ENCODE data around the gene PTPRN2. TPM values are rescaled to one million over a fixed set of nuclear protein-coding genes. Genes with fewer than 3 reads are reported as not detected.
"Not testable (repeated sequence)": the region's sequence is repeated elsewhere in the genome, so short reads cannot be mapped to it uniquely, and the experiment has no call there.

PTPRN2 gene
- polyA plus RNA-seq, 1 donor = 1.7 TPM

DNA sequence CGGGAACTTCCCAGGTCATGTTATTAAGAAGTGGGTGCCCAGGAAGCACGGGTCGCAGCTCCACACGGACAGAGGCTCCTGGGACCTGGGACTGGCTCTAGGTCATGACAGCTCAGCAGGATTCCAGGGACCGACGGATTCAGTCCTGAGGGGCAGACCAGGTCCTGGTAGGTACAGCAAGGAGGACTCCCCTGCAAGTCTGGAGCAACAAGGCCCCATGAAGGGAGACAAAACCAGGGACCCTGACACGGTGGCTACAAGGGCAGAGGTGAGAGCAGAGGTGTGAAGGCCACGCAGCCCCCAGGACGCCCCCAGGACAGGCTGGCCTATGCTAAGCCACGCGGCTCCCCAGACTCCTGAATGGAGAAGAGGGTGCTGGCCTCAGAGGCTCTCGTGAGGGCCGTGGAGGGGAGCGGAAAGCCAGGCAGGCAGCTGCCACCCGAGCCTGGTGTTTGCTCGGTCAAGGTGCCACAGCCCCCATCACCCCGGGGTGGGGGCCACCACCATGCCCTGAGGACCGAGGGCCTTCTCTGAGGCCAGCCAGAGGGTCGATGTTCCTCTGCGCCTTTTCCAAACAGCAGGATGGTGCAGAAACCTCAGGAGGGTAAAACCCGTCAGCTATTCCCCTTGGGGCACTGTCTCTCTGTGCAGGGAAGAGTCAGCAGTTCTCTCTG lies 348.9 kb downstream of the PTPRN2 start:
- DNase-seq (ENCODE audit: low read depth) = no peak

DNA sequence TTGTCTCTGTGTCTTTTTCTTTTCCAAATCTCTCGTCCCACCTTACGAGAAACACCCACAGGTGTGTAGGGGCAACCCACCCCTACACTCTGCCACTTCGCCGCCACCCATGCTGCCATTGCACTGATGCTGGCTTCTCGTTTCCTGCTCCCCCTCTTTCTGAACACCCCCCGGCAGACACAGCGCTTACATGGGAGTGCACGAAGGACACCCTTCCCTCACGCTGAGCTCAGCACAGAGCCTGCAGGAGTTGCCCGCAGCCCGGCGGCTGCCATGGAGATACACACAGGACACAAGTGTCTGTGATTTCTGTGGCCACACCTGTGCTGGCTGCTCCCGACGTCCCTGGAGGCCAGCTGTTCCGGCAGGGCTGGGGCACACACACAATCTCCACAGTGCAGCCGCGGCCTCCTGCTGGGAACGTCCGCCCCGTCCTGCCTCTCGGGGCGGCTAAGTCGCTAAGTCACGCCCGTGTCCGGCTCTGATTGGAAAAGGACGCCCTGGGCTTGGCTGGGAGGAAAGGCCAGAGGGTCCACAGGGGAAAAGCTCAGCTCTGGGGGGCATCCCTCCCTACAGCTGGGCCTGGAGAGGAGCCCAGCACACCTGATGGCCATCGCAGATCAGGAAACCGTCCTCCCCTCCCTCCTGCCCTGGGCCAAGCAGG lies 349.8 kb downstream of the PTPRN2 start:
- no peak for DNase-seq (ENCODE audit: low read depth)

DNA sequence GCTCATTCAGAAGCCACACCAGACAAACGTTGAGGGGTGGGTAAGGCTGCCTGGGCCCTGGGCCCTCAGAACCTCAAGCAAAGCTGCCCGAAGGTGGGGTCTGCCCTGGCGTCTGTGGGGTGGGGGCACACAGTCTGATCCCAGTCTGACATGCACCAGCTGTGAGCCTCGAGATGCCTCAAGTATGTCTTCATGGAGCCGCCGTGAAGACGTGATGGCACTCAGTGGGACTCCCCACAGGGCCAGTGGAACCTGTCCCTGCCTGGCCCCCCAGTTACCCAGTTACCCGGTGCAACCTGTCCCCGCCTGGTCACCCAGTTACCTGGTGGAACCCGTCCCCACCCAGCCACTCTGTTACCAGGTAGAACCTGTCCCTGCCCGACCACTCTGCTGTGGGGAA lies 351.2 kb downstream of the PTPRN2 start:
- DNase-seq (ENCODE audit: low read depth) = no peak

DNA sequence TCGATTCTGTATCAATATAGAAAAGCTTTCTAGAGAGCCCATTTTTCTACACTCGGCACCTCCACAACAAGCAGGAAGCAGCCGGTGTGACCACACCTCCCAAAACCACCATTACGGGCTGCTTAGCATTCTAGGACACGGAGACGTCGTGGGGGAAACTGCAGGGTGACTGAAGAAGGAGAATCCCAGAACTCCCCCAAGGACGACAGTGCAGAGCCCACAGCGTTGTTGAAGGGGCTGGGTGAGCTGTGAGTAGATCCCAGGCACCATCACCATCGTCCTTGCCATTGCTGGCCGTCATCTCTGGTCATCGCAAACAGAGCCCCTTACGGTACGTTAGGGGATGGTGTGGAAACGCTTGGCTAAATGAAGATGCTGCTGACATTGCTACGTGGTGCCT lies 351.8 kb downstream of the PTPRN2 start:
- no peak for DNase-seq (ENCODE audit: low read depth)

DNA sequence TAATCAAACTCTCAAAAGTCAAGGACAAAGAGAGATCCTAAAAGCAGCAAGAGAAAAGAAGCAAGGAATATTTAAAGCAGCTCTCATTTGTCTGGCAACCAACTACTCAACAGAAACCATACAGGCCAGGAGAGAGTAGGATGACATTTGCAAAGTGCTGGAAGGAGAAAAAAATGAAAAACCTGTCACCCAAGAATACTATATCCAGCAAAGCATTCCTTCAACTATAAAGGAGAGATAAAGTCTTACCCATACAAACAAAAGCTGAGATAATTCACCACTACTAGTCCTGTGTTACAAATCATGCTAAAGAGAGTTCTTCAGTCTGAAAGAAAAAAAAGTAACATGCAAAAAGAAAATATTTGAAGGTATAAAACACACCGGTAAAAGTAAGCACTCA lies 357.7 kb downstream of the PTPRN2 start:
- no peak for DNase-seq (ENCODE audit: low read depth)

DNA sequence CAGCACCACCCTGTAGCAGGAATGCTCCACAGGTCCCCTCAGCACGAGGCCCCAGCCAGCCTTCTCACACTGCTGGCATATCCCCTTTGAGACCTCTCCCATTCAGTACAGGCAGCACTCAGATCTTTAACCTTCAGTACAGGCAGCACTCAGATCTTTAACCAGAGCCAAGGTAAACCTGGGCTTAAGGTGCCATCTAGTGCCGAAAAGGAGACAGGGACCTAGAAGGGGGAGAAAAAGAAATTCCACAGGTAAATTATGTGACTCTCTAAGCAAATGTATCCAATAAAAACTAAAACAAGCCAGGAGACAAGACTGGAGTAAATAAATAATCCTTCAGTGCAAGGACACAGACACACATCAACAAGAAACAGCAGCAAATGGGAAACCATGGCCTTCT lies 358.6 kb downstream of the PTPRN2 start:
- DNase-seq (ENCODE audit: low read depth) = no peak

DNA sequence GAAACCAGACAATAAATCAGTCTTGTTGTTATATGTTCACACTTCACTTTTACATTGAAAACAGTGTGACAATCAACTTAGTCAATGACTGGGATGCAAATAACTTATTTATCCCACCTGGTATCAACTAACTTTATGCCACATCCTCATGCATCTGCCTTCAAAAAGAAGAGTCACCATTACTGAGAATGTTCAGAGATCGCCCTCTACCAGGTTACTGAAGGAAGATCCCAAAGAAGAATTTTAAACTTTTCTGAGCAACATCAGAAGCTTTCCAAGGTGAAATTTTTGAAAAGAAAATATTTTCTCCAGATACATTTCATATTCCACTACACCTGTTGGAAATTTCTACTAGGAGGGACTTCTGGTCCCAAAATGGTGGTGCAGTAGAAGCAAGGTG lies 359.5 kb downstream of the PTPRN2 start:
- DNase-seq (ENCODE audit: low read depth) = no peak

DNA sequence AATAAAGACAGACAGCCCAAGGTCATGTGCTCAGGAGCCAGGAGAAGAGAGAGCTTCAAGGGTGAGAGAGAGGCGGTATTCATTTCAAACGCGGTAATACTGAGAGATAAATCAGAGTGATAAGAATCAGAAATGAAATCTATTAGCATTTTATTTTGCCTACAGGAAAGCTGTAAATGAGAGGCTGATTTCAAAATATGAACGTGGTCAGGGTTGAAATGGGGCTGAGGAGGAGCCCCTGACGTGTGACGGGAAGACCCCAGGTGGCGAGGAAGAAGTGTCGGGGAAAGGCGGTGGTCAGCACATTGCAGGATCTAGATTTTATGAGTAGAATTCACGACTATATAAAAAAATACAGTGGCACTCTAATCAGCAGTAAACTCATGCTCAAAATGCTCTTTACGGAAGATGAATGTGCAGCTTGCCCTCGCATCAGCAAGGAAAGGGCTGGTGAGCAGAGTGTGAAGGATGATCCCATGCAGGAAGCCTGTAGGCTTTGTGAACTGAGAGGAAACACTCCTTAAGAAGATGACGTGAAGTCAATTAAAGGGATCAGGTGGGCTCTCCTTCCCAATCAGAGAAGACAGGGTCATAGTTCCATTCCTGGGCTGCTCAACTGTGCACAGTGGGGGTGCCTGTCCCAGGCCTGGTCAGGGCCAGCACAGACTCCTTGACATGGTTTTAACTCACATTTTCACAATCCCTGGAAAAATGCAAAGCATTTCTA lies 360.2 kb downstream of the PTPRN2 start:
- no peak for DNase-seq (ENCODE audit: low read depth)

DNA sequence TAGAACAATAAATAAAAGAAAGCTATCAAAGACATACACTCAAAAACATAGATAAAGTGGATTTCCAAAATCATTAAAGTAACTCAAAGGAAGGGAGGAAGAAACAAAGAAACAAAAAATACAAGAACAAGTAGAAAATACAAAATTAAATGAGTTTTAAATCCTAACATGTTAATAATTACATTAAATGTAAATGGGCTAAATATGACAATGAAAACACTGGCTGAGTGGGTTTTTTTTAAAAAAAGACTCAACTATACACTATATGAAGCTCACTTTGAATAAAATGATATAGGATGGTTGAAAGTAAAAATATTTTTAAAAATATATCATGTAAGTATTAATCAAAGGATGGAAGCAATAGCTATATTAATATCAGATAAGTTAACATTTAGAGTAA lies 371.4 kb downstream of the PTPRN2 start:
- DNase-seq (ENCODE audit: low read depth) = no peak

DNA sequence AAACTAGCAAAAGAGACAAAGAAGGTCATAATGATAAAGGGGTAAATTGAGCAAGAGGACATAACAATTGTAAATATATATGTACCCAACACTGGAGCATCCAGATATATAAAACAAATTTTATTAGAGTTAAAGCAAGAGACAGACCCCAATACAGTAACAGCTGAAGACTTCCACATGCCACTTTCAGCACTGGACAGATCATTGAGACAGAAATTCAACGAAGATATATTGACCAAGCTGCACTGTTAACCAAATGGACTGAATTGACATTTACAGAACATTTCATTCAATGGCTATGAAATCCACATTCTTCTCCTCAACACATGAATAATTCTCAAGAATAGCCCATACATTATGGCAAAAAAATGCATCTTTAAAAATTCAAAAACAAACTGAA lies 378.2 kb downstream of the PTPRN2 start:
- DNase-seq (ENCODE audit: low read depth) = no peak

DNA sequence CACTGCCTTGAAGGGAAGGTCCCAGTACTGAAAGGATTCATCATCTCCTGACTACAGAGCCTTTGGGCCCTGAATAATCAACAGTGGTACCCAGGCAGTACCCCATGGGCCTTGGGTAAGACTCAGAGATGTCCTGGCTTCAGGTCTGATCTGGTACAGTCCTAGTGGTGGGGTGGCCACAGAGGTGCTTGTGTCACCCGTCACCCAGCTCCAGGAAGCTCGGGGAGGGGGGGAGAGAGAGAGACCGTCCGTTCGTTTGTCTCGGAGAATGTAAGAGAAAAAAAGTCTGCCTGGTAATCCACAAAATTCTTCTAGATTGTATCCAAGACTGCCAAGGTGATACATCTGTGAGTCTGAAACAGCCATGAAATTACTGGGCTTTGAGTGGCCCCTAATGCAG lies 381.3 kb downstream of the PTPRN2 start:
- no peak for DNase-seq (ENCODE audit: low read depth)

DNA sequence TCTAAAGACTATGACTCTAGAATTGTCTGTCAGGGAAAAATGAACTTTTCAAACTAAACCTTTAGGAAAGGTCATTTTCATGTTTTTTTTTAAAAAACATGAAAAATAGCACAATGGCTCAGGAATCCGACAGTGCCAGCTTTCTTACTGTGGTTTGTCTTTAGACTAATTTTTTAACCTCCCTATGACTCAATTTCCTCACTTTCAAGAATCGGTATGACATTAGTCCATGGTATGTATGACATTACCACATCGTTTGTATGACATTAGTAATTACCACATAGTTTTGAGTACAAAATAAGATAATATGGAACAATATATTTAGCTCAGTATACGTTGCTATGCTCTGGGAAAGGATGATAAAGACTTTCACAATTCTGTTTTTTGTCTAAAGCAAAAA lies 383.2 kb downstream of the PTPRN2 start:
- DNase-seq (ENCODE audit: low read depth) = no peak

DNA sequence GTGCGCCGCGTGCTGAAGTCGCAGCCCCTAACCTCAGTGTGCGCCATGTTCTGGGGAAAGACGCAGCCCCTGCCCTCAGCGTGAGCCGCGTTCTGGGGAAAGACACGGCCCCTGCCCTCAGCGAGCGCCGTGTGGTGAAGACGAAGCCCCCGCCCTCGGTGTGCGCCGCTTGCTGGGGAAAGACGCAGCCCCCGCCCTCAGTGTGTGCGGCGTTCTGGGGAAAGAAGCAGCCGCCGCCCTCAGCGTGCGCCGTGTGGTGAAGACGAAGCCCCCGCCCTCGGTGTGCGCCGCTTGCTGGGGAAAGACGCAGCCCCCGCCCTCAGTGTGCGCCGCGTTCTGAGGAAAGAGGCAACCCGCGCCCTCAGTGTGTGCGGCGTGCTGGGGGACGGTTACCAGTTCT lies 383.7 kb downstream of the PTPRN2 start:
- DNase-seq (ENCODE audit: low read depth) = not testable (repeated sequence)

DNA sequence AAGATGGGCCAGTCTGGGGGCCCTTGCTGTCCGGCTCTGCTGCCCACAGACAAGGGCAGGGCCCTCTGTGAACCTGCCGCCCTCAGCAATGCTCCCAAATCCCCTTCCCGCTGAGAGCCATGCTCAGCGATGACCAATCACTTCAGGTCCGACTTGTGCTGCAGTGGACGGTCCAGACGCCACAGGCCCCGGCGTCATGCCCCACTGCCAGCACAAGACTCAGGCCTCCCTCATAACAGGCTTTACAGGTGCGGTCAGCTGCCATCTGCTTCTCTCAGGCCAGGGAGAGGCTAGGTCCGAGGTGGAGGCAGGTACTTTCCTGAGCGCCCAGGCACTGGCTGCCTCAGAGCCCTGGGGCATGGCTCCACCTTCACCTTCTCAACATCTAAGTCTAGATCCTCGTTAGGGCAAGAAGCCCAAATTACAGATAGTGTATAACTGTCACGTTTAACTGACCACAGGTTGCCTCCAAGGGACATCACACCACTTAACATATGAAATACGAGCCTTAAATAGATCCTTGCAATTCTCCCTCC lies 393.2 kb downstream of the PTPRN2 start:
- DNase-seq (ENCODE audit: low read depth) = no peak

DNA sequence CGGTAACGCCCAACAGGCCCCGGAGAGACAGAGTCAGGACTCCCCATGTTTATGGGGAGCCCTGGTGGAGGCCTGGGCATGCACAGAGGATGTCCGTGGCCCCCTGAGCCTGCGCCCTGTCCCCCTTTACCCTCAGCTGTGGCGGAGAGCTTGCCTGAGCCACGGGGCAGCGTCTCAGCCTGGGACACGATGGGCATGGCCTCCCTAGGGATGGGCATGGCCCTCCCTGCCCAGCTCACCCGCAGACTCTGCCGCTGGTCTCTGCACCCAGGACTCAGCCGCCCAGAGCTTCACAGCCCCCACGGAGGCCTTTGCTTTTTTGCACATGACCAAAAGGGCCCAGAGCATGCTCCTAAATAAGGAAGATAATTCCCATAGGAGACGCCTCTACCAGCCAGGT lies 394.2 kb downstream of the PTPRN2 start:
- no peak for DNase-seq (ENCODE audit: low read depth)

DNA sequence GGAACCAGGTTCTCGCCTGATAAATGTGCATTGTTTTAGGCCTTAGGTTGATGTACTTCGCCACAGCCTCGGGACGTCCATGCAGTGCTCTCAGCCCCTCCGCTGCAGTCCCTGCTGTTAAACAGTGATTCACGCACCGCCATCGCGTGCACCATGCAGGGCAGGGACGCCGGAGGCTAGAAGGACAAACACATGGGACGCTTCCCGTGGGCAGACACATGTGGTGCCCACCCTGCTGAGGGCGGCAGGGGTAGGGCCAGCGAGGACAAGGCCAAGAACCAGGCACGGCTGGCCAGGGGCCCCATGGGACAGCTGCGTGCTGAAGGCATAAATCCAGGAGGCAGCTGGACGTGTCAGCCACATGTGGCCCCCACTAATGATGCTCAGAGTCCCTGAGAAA lies 394.7 kb downstream of the PTPRN2 start:
- DNase-seq (ENCODE audit: low read depth) = no peak

DNA sequence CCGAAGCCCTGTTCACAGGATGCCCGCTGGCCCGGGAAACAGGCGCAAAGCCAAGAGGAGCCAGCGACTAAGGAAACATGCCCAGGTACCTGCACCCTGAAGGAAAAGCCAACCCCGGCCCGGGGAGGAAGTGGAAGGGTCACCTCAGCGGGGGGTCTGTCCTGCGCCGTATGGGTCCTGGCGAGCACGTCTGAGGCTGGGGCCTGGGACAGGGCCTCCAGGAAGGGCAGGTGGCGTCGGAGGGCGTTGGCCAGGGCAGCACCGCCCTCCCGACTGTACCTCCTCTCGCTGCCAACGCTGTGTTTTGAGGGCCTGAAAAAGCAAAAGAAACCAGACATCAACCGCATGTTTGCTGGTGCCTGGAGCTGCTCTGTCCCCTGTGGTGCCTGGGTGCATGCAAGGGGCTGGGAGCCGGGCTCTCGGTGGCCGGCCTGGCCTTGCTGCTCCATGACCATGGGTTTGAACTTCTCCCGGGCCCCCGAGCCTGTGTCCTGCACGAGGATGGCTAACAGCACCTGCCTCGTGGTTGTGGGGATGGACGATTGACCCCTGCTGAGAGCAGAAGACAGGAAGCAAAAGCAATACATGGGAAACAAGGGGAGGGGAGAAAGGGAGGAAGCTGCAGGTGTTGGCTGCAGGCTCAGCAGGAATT lies 395.3 kb downstream of the PTPRN2 start:
- no peak for DNase-seq (ENCODE audit: low read depth)

DNA sequence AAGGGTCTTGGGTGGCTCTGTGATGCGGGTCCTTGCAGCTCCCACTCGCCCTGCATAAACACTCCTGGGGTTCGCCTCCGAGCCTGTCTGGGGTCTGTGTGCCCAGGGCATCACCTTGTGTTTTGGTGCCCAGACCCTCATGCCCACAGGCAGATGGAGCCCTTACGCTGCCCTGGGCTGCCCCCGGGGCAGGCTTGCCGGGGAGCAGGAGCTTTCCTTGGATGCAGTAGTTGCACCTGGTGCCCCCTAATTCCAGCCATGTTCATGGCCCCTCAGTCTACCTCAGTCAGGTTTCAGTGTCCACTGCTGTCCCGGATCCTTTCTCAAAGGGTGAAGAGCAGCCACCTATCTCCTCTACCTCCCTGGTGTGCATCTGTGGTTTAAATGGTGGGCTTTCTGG lies 396.0 kb downstream of the PTPRN2 start:
- no peak for DNase-seq (ENCODE audit: low read depth)

DNA sequence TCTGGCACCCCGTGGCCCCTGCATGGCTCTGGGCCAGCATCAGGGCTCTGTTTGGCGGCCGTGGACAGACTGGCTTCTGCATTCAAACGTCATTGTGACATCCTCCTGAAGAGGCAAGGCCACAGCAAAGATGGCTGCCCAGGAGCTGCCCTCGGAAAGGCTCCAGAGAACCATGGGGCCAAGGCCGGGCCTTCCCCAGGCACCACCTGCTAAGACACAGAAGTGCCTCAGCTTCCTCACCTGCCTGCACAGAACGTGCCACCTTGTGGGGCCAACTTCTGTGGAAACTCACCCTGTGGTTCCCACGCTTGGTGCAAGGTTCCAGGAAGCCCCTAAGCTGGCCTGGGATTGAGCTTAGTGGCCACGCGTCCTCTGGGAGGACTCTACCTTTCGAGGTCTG lies 396.9 kb downstream of the PTPRN2 start:
- no peak for DNase-seq (ENCODE audit: low read depth)

DNA sequence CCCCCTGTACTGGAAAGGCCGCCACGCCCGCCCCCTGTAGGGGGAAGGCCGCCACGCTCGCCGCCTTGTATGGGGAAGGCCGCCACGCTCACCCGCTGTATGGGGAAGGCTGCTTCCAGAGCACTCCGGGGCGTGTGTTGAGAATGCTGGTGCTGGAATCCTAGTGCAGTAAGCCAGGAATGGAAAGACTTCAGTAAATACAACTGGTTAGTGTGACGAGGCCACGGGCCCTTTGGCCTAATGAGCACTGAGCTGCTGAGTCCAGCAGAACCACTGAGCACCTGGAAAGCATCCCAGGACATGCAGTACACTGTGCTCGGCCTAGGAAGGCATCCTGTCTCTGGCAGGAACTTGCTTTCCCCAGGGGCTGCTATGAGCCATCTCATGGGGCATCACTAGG lies 398.9 kb downstream of the PTPRN2 start:
- DNase-seq (ENCODE audit: low read depth) = no peak

DNA sequence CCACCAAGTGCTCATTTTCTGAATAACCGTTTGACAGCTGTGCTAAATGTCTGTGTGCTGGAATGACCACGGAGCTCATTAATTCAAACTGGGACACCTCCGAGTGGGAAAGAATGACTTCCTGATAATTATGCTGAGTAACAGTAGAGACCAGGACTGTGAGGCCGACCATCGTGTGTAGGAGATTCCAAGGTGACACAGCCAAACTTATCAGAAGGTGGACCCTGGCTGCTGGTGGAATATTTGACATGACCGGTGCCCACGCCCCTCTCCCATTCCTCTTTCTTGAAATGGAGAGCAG lies 400.0 kb downstream of the PTPRN2 start:
- DNase-seq (ENCODE audit: low read depth) = no peak

DNA sequence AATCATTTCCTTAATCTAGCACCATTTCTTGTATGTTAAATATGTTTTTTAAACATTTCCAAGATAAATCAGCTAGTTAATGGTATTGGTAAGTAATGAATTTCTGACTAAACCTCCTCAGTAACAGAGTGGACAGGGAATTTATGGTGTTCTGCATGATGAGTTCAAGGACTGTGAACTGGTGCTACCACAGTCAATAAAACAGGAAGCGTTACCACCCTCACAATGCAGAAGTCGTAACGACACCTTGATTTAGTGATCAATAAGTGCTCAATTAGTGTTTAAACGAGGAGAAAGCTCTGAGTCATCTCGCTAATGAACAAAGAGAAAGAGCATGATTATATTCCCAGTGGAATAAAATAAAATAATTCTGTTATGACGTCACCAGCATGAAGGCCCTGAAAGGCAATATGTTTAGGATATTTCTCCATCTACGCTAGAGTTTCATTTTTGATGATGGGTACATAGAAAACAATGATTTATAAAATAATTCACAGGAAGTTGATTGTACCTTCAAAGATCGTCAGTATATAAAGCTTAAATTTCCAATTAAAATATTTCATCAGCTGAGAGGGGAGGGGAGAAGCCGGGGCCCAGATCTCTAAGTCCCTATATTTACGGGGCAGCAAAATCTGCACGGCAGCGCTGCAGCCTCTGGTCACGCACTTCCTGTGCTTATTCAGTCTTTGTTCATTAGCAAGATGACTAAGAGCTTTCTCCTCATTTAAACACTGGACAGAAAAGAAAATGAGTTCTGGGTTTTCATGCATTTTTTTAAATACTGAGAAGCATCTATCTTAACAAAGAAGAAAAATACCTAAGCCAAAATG lies 400.5 kb downstream of the PTPRN2 start:
- DNase-seq (ENCODE audit: low read depth) = no peak
